Measurements from ENCODE around the gene NSL1.
"Not testable (repeated sequence)": the region's sequence is repeated elsewhere in the genome, so short reads cannot be mapped to it uniquely, and the experiment has no call there.

DNA sequence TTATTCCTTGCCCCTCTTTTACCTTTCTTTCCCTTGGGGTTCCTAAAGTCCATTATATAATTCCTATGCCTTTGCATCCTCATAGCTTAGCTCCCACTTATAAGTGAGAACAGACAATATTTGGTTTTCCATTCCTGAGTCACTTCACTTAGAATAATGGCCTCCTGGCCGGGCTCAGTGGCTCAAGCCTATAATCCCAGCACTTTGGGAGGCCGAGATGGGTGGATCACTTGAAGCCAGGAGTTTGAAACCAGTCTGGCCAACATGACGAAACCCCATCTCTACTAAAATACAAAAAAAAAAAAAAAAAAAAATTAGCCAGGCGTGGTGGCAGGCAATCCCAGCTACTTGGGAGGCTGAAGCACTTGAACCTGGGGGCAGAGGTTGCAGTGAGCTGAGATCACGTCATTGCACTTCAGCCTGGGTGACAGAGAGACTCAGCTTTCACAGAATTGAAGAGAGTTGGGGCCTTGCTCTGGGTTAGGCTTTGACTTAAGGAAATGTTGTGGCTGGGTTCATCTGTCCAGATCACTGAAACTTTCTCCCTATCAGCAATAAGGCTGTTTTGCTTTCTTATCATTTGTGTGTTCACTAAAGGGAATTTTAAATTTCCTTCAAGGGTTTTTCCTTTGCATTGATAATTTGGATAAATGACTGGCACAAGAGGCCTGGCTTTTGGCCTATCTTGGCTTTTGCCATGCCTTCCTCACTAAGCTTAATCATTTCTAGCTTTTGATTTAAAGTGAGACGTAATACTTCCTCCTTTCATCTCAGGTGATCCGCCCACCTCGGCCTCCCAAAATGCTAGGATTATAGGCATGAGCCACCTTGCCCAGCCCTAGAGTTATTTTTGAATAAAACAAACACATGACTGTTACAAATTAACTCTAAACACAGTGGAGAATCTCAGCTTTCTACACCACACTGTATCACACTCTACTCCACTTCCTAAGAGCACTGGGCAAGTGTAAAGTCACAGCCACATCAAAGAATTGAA lies 41.9 kb upstream of the NSL1 start:
- TF ChIP-seq, protein P1, sequence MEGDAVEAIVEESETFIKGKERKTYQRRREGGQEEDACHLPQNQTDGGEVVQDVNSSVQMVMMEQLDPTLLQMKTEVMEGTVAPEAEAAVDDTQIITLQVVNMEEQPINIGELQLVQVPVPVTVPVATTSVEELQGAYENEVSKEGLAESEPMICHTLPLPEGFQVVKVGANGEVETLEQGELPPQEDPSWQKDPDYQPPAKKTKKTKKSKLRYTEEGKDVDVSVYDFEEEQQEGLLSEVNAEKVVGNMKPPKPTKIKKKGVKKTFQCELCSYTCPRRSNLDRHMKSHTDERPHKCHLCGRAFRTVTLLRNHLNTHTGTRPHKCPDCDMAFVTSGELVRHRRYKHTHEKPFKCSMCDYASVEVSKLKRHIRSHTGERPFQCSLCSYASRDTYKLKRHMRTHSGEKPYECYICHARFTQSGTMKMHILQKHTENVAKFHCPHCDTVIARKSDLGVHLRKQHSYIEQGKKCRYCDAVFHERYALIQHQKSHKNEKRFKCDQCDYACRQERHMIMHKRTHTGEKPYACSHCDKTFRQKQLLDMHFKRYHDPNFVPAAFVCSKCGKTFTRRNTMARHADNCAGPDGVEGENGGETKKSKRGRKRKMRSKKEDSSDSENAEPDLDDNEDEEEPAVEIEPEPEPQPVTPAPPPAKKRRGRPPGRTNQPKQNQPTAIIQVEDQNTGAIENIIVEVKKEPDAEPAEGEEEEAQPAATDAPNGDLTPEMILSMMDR (IDR thresholded peaks at IDR 0.05): not testable (repeated sequence)
- not testable (repeated sequence) for TF ChIP-seq ZFX (IDR thresholded peaks at IDR 0.05; ENCODE audit: borderline replicate concordance)

Data from 22Rv1 (cell line).